ENCODE results near the gene EEF1AKMT1.

EEF1AKMT1 gene, protein sequence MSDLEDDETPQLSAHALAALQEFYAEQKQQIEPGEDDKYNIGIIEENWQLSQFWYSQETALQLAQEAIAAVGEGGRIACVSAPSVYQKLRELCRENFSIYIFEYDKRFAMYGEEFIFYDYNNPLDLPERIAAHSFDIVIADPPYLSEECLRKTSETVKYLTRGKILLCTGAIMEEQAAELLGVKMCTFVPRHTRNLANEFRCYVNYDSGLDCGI

DNA sequence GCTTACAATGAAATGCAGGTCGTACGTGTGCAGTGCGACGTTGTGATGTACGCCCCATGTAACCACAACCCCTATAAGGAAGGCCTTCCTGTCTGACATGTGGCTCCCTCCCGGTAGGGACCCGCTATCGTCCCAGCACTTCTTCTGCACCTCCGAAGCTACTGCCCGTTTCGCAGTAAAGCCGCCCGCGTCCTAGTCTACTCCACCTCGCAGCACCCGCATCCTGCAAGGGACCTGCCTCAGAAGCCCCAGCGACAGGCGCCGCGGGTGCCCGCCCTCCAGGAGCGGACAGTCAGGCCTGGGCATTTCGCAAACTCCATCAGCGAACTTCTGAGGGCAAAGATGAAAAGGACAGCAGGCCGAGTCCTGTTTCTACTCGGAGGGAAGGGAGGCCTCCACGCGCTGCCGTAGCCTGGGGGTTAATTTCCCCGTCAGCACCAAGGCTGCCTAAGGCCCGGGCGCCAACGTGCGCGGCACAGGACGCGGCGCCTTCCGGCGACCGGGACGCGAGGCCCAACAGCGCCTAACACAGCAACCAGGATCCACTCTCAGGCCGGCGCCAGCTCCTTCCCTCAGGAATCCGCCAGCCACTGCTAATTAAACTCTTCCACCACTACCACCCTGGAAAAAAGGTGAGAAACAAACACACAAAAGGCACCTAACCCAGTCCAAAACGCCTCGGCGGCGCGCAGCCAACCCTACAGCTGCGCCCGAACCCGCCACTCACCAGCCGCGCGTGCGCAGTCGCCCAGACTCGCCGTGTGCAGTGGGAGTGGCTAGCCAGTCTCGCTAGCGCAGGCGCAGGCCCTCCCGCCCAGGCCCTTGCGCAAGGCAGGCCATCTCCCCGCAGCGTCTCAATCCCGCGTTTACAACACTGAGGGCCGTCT is at the start of gene EEF1AKMT1:
TSS of gene EEF1AKMT1 (minus strand) at position 768 of the 887 bp plus-strand sequence. CDS start 16,363 bp downstream, outside the sequence.
- DNase-seq = peak; percentile 94

DNA sequence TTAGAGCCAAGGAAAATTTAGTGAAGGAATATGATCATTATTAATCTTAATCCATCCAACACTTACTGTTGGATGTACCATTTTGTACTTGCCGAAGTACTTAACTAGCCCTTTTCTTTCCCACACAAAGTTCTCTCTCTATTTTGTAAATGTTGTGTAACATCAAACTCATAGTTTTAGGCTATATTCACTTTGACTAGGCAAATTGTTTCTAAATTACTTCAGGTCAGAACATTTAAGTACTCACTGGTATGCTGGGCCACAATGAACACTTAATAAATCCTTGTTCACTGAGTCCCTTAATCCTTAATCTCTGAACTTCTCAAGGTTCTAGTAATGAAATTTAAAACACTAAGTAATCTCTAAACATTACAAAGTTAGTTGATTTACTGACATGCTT is 49.3 kb upstream of the EEF1AKMT1 start:
- no peak for DNase-seq

DNA sequence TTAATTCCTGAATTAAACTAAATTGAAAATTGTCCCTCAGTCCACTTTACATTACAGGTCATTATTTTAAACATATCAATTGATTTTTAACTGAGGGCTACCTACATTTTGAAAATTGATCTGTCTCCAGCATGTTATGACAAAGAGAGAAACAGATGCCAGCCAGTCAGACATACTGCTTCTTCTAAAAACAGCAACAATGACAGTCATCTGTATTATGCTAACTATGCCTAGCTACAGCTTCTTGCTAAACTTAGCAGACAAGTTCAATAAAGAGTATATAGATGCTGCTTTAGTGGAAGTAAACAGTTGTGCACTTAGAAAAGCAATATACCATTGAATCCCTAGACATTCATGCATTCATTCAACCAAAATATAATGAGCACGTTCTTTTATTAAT is 48.6 kb upstream of the EEF1AKMT1 start:
- no peak for DNase-seq

DNA sequence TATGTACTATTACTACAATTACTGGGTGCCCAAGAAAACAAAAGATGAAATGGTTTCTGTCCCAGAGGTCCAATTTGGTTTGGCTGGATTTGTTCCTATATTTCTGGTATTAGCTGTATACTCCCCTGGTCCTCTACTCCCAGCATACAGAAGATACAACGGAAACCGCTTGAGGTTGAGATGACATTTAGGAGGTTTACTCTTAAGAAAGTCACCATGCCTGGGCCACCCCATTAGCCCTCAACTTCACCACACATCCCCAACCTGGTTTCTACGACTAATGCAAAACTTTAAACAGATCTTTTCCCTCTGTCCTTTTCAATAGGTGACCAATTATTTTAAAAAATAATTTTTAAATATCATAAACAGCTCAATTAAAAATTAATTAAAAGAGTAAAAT is 46.0 kb upstream of the EEF1AKMT1 start:
- DNase-seq = no peak

DNA sequence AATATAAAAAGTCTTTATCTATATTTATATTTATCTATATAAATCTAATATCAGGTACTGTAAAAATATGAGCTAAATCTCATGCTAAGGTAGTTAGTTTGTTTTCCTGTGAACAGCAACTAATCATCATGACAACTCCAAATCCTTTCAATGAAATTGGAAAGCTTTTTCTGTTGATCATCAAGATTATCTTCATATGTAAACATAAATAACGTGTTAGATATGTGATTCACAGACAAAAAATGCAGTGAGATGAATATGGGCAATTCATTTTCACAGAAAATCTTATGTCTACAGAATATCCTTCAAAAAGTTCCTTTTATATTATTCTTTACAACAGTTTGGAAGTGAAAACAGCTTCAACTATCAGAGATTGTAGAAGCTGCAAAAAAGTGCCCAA is 41.7 kb upstream of the EEF1AKMT1 start:
- DNase-seq = no peak

DNA sequence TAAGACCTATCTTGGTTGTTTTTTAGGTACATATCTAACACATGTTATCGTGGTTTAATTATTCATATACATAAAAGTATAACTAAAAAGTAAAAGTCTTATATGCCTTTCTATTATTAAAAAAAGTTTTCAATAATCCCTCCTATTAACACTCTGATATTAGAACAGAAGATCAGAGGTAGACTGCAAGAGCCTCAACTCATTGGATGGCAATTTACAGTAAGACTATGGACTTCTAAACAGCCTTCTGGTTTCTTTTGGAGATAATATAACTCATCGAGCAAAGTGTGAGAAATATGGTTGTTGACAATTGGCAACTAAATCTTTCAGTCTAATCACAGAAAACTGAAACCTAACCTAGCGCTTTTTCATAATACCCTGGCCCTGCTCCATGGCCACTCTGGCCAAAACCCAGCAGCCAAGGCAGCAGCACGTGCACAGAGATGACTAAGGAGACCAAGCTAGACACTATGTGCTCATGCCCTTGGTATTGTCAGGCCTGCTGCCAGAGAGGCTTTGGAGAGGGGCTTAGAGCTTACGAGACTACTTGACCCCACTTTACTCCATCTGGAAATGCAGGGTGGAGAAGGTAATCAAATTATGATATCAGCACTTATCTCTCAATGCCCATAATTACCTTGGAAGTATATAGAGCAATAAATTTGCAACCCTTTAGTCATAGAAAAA is 40.6 kb upstream of the EEF1AKMT1 start:
- DNase-seq = no peak

DNA sequence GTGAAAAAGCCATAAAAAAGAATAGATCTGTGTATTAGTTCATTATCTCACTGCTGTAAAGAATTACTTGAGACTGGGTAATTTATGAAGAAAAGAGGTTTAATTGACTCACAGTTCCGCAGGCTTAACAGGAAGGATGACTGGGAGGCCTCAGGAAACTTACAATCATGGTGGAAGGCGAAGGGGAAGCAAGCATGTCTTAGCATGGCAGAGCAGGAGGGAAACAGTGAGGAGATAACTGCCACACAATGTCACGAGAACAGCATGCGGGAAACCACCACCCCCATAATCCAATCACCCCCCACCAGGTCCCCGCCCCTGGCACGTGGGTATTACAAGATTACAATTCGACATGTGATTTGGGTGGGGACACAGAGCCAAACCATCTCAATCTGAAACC is 39.1 kb upstream of the EEF1AKMT1 start:
- DNase-seq = no peak

DNA sequence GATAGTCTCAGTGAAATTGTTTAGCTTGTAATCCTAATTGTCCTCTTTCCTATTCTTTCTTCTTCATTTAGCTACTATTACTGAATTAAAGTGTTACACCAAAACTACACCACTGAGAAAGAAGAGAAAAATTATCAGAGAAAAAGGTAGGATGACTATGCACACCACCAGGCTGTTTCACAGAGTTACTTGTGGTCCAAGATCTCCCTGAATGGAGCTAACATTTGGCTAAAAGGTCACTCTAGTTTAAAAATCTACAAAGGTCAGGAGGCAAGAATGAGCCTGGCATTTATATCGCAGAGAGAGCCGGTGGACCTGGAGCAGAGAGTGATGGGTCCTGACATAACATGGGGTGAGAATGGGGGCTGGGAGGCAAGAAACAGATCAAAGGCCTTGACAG is 37.0 kb upstream of the EEF1AKMT1 start:
- no peak for DNase-seq

DNA sequence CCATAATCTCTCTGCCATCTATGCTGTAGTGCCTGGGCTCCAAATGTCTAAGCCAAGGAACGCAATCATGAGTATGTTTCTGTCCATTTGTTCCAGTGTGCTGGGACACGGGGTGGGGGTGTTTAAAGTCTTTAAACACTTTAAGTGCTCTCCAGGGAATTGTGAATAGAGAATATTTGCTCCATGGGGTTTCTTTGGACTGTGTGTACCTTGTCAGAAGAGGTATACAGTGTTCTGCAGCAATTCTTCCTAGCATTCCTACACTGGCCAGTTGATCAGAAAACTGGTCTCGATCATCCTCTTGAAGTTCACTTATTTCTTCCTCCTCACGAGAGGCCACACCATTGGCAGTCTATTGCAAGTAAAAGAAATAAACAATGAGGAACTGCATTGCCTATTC is 35.1 kb upstream of the EEF1AKMT1 start:
- DNase-seq = no peak

DNA sequence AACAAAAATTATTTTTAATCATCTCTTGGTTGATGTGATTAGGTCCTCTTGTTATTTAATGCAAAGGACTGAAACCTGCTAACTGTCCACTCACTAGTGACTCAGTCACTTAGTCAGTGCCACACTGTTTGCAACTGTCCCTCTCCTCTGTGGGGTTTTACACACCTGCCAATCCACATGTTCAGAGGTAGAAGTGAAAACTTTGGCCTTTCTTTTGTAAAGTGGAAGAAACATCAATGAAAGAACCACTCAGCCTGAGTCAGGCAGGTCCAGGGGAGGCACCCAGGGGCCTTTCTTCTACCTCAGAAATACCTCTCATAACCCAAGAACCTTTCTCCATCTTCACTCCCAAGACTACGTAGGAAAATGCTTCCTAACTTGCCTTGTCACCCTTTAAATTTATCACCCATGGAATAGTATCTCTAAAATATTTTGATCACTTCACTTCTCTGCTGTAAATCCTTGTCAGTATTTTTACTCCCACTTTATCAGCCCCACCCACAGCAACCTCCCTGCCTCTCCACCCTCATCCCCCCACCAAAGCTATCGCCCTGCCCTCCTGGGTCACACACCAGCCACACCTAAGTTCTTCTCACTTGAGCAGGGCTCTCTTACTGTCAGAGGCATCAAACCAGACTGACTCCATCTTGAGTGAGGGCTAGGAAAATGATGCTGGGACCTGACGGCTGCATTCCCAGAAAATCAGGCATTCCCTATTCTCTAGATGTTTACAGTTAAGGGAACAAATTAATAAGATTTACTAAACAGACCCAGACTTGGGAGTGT is 29.6 kb upstream of the EEF1AKMT1 start:
- no peak for DNase-seq

DNA sequence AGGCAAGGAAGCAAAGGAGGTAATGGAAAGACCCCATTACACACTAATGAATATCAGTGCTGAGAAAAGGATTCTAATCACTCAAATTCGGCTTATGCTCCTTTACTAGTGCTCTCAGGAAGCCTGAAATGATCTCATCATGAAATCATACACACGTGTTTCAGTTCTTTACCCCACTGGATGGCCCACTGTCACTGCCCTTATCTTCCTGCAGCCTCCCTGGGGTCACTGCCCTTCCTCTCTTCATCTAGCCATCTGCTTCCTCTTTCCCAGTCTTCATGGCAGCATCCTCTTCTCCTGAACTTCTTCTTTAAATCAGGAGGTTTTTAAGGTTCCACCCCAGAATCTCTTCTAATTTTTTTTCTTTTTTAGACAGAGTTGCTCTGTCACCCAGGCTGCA is 27.9 kb upstream of the EEF1AKMT1 start:
- peak in 1 of 2 experiments; percentile 29 for DNase-seq

DNA sequence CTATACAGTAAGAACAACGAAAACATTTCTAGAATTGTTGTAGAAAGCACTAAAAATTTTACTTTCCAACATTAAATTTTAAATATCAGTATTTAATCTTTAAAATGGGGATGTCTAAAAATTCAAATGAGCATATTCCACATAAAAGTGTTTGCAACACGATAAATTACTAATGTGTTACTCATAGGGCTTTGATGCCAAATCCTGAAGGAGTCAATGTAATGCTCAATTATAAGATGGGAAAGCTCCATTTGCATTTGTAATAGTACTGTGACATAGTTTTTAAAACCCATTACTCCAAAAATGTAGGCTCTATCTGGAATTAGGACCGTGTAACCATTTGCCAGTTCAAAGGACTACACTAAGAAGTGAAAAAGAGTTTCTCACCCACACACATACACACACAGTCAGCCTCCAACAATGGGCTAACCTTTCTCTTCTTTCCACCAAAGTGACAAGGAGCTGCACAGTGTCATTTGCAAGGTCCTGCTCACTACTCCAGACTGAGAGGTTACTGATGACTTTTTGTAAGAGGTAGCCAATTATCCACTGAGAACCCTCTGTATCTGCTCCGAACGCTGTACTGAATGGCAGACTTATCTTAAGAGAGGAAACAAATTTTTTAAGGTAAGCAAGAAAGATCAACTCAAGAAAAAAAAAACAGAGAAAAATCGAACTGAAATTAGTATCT is 26.1 kb upstream of the EEF1AKMT1 start:
- DNase-seq = no peak

DNA sequence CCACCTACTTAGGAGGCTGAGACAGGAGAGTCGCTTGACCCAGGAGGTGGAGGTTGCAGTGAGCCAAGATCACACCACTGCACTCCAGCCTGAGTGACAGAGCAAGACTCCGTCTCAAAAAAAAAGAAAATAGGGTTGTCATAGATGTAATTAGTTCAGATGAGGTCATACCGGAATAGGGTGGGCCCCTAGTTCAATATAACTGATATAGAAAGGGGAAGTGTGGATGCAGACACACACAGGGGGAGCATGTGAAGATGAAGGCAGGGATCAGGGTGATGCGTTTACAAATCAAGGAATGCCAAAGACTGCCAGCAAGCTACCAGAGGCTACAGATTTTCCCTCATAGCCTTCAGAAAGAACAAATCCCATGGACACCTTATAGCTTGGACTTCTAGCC is 24.3 kb upstream of the EEF1AKMT1 start:
- DNase-seq = no peak

DNA sequence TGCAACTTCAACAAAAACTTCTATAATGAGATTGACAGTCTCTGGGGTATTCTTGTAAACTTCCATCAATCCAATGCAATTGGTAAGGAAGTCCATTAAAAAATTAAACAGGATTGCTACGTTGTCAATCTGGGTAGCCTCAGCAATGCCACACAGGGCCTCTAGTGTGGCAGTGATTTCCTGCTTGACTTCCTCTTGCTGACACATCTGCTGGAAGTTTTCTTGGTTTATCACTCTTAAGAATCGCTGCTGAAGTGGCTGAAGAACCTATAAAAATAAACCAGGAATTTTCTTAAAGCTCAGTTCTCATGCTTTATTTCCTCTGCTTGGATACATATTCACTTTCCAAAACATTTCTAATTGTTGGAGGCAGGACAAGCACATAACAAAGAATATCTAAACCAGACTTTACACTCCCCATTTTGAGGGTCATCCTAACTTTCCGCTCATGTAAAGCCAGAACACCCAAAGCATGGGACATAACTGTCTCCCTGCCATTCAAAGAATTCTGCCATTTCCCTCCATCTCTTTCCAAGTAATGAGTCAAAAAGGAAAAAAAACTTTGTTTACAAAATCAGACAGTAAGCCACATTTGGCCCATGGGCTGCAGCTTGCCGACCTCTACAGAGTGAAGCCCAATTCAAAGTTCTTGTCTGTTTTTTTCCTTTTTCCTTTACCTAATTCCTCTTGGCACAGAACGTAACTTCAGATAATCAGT is 23.2 kb upstream of the EEF1AKMT1 start:
- no peak for DNase-seq

DNA sequence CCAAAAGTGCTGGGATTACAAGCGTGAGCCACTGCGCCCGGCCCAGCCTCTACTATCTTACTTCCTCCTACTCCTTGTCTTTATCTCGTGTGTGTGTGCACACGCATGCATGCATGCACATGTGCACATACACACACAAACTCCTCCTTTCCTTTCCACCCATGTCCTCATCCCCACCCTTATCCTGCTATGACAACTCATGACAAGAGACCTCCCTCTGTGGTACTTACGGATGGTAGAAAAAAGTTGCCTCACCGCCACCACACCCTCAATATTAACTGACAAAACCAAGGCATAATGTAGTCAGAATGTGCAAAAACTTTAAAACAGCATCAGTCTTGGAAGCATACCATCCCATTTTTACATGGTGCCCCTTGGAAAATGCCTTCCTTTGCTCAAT is 15.9 kb upstream of the EEF1AKMT1 start:
- no peak for DNase-seq

DNA sequence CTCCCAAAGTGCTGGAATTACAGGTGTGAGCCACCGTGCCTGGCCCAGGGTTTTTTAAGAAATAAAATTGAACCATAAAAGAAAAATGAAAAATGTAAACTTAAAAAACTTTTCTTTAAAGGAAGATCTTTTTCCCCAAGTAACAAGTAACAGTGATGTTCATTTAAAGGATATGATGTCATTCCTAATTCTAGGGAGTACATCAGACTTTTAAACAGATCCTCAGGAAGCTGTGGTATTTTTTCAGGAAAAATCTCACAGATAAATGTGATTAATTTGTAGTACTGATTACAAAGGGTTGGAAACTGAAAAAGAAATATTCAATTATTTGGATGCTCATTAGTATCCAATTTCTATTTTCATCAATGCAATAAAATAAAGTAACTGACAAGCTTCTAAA is 14.6 kb upstream of the EEF1AKMT1 start:
- no peak for DNase-seq

DNA sequence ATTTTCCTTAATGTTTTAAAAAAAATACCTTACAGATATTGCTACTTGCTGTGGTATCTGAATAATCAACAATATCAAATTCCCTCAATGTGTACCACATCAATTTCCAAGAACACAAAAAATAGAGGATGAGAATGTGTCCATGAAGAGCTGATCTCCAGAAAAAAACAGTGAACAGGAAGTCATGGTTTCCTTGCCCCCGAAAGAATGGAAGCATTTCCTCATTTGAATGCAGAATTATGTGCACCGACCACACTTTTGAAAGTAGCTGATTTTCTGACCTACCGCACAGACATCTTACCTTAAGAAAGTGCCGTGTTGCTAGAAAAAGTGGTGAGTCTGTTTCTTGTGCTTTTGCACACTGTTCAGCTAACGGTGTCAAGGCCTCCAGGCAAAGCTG is 13.4 kb upstream of the EEF1AKMT1 start:
- no peak for DNase-seq

DNA sequence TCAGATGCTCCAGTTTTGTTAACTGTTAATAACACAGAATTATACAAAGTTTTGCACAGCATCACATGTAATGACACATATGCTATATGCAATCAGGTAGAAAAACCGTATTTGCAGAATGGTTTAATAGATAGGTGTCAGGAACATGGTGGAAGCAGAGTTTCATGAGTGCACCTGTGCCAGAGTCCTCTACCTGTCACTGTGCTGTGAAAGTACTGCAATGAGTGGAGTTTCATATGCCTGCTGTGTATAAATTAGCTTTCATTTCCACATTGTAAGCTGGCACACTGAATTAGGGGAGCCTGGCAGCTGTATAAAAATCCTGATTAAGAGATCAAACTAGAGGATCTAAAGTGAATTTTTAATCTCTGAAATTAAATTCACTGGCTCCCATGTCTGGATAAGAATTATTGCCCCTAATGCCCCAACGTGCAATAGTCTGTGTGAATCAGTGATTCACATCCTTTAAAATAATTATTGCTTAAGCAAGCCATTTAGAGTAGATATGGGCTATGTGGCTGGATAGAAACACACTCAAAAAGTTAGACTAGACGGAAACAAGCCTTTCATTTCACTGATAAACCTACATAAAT is 8.5 kb upstream of the EEF1AKMT1 start:
- no peak for DNase-seq

DNA sequence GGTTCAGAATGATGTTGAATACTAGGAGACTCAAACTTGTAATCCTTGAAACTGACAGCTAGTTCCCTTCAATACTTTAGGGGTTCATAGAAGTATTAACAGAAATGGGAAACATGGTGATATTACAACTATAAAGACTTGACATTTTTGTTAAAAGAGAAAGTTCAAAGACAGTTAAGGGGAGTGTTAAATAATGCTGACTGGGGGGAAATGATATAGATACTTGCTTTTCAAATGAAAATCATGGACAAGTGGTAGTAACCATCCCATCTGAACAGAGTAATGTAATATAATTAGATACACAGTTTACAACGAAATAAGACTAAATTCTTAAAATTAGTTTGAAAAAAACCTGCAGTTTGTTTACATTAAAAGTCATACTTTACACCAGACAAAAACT is 6.6 kb upstream of the EEF1AKMT1 start:
- DNase-seq = no peak

DNA sequence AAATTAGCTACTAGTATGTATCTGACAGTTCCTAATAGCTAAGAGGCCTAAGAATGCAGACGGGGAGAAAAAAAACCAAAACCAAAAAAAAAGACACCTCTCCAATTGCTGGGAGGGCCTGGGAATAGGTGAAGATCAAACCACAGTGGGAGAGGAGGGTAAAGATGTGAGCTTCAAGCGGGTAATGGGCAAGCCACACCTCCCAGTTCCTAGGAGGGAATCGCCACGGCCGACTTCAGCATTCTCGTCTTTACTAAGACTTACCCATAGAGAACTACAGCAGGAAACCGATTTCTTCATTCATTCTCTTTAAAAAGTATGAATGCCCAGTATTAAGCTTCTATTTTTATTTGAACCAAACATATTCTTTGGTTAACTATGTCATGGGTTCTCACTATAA is 5.6 kb upstream of the EEF1AKMT1 start:
- no peak for DNase-seq

DNA sequence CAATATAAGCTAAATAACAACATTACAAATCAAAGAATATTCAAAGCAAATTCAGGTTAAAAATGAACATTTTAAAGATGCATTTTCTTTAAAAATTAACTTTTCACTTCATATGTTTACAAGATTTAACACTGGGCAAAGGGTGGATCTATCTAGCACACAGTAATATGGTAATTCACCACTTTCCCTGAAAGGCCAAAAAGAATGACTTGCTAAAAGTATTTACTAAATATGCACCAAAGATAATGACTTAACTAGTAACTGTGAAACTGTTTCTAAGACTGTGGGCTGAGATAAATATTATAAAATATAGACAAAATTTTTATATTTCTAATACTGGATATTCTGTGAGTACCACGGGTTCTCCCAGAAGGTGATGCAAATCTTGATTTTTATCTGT is 4.5 kb upstream of the EEF1AKMT1 start:
- DNase-seq = no peak

All from AML-193 (cell line).